ENCODE results near the gene GINS3.
"Not testable (repeated sequence)": the region's sequence is repeated elsewhere in the genome, so short reads cannot be mapped to it uniquely, and the experiment has no call there.

The GINS3 gene

GRCh38 chr16:58415961-58416360, 23.7 kb downstream of the GINS3 start:
- H3K27me3 ChIP-seq (replicated peaks; ENCODE audit: control insufficient read depth, insufficient read depth, low read length); H3K4me3 ChIP-seq (ENCODE audit: low read length); H3K9me3 ChIP-seq (ENCODE audit: control insufficient read depth, low read length); DNase-seq (ENCODE audit: low read depth); H3K36me3 ChIP-seq (ENCODE audit: control insufficient read depth, insufficient read depth, low read length, severe bottlenecking); H3K9ac ChIP-seq (ENCODE audit: low read length): not testable (repeated sequence)
- H3K4me1 ChIP-seq (ENCODE audit: control insufficient read depth, insufficient read depth, low read length), result peaks cover 17% of the 10 kb centered on the region

- Histone ChIP-seq H3K4me1 (ENCODE audit: control insufficient read depth, insufficient read depth, low read length) (peaks cover 25% of the 10 kb centered on the region), H3K9ac (ENCODE audit: low read length) (peak overlapping the region; percentile 10), H3K27me3 (replicated peaks; ENCODE audit: control insufficient read depth, insufficient read depth, low read length) (no peaks in the 10 kb centered on the region), H3K4me3 (ENCODE audit: low read length) (no peak overlapping the region), H3K9me3 (ENCODE audit: control insufficient read depth, low read length) (no peaks in the 10 kb centered on the region), H3K36me3 (ENCODE audit: control insufficient read depth, insufficient read depth, low read length, severe bottlenecking) (no peaks in the 10 kb centered on the region)
- DNase-seq (ENCODE audit: low read depth), result no peak
These were observed 24.8 kb downstream of the GINS3 start for GRCh38 chr16:58417035-58417434.

GRCh38 chr16:58417600-58417999, 25.3 kb downstream of the GINS3 start:
- no peaks in the 10 kb centered on the region for H3K27me3 ChIP-seq (replicated peaks; ENCODE audit: control insufficient read depth, insufficient read depth, low read length)
- no peaks in the 10 kb centered on the region for H3K9me3 ChIP-seq (ENCODE audit: control insufficient read depth, low read length)
- no peak overlapping the region for H3K4me3 ChIP-seq (ENCODE audit: low read length)
- peaks cover 25% of the 10 kb centered on the region for H3K4me1 ChIP-seq (ENCODE audit: control insufficient read depth, insufficient read depth, low read length)
- no peak overlapping the region for H3K9ac ChIP-seq (ENCODE audit: low read length)
- H3K36me3 ChIP-seq (ENCODE audit: control insufficient read depth, insufficient read depth, low read length, severe bottlenecking), result no peaks in the 10 kb centered on the region
- no peak for DNase-seq (ENCODE audit: low read depth)

GRCh38 chr16:58418026-58418425, 25.8 kb downstream of the GINS3 start:
- H3K27me3 ChIP-seq (replicated peaks; ENCODE audit: control insufficient read depth, insufficient read depth, low read length), result no peaks in the 10 kb centered on the region
- no peaks in the 10 kb centered on the region for H3K36me3 ChIP-seq (ENCODE audit: control insufficient read depth, insufficient read depth, low read length, severe bottlenecking)
- H3K9me3 ChIP-seq (ENCODE audit: control insufficient read depth, low read length), result no peaks in the 10 kb centered on the region
- no peak for DNase-seq (ENCODE audit: low read depth)
- H3K4me3 ChIP-seq (ENCODE audit: low read length), result no peak overlapping the region
- peaks cover 25% of the 10 kb centered on the region for H3K4me1 ChIP-seq (ENCODE audit: control insufficient read depth, insufficient read depth, low read length)
- H3K9ac ChIP-seq (ENCODE audit: low read length), result peak overlapping the region; percentile 6

- no peak overlapping the region for H3K4me3 ChIP-seq (ENCODE audit: low read length)
- peak; percentile 39 for DNase-seq (ENCODE audit: low read depth)
- no peaks in the 10 kb centered on the region for H3K9me3 ChIP-seq (ENCODE audit: control insufficient read depth, low read length)
- no peaks in the 10 kb centered on the region for H3K36me3 ChIP-seq (ENCODE audit: control insufficient read depth, insufficient read depth, low read length, severe bottlenecking)
- peaks cover 25% of the 10 kb centered on the region for H3K4me1 ChIP-seq (ENCODE audit: control insufficient read depth, insufficient read depth, low read length)
- H3K27me3 ChIP-seq (replicated peaks; ENCODE audit: control insufficient read depth, insufficient read depth, low read length), result no peaks in the 10 kb centered on the region
- H3K9ac ChIP-seq (ENCODE audit: low read length), result no peak overlapping the region
These were observed 26.3 kb downstream of the GINS3 start for GRCh38 chr16:58418601-58419000.

- no peaks in the 10 kb centered on the region for H3K27me3 ChIP-seq (replicated peaks; ENCODE audit: control insufficient read depth, insufficient read depth, low read length)
- H3K4me3 ChIP-seq (ENCODE audit: low read length), result no peak overlapping the region
- H3K9ac ChIP-seq (ENCODE audit: low read length), result no peak overlapping the region
- no peaks in the 10 kb centered on the region for H3K9me3 ChIP-seq (ENCODE audit: control insufficient read depth, low read length)
- H3K36me3 ChIP-seq (ENCODE audit: control insufficient read depth, insufficient read depth, low read length, severe bottlenecking), result no peaks in the 10 kb centered on the region
- peaks cover 25% of the 10 kb centered on the region for H3K4me1 ChIP-seq (ENCODE audit: control insufficient read depth, insufficient read depth, low read length)
- no peak for DNase-seq (ENCODE audit: low read depth)
These were observed 27.1 kb downstream of the GINS3 start for GRCh38 chr16:58419241-58419990.

GRCh38 chr16:58421059-58421458, 28.8 kb downstream of the GINS3 start:
- H3K4me3 ChIP-seq (ENCODE audit: low read length), result no peak overlapping the region
- no peaks in the 10 kb centered on the region for H3K9me3 ChIP-seq (ENCODE audit: control insufficient read depth, low read length)
- DNase-seq (ENCODE audit: low read depth), result no peak
- no peaks in the 10 kb centered on the region for H3K36me3 ChIP-seq (ENCODE audit: control insufficient read depth, insufficient read depth, low read length, severe bottlenecking)
- H3K27me3 ChIP-seq (replicated peaks; ENCODE audit: control insufficient read depth, insufficient read depth, low read length), result peaks cover 10% of the 10 kb centered on the region
- H3K4me1 ChIP-seq (ENCODE audit: control insufficient read depth, insufficient read depth, low read length), result peaks cover 25% of the 10 kb centered on the region
- no peak overlapping the region for H3K9ac ChIP-seq (ENCODE audit: low read length)

- DNase-seq (ENCODE audit: low read depth), result no peak
- H3K9ac ChIP-seq (ENCODE audit: low read length), result no peak overlapping the region
- H3K36me3 ChIP-seq (ENCODE audit: control insufficient read depth, insufficient read depth, low read length, severe bottlenecking), result no peaks in the 10 kb centered on the region
- peaks cover 25% of the 10 kb centered on the region for H3K4me1 ChIP-seq (ENCODE audit: control insufficient read depth, insufficient read depth, low read length)
- no peak overlapping the region for H3K4me3 ChIP-seq (ENCODE audit: low read length)
- peaks cover 13% of the 10 kb centered on the region for H3K27me3 ChIP-seq (replicated peaks; ENCODE audit: control insufficient read depth, insufficient read depth, low read length)
- H3K9me3 ChIP-seq (ENCODE audit: control insufficient read depth, low read length), result no peaks in the 10 kb centered on the region
These were observed 29.3 kb downstream of the GINS3 start for GRCh38 chr16:58421529-58421928.

GRCh38 chr16:58422809-58423208, 30.5 kb downstream of the GINS3 start:
- no peak overlapping the region for H3K4me3 ChIP-seq (ENCODE audit: low read length)
- no peak overlapping the region for H3K9ac ChIP-seq (ENCODE audit: low read length)
- peaks cover 13% of the 10 kb centered on the region for H3K27me3 ChIP-seq (replicated peaks; ENCODE audit: control insufficient read depth, insufficient read depth, low read length)
- peaks cover 18% of the 10 kb centered on the region for H3K4me1 ChIP-seq (ENCODE audit: control insufficient read depth, insufficient read depth, low read length)
- no peaks in the 10 kb centered on the region for H3K36me3 ChIP-seq (ENCODE audit: control insufficient read depth, insufficient read depth, low read length, severe bottlenecking)
- no peak for DNase-seq (ENCODE audit: low read depth)
- H3K9me3 ChIP-seq (ENCODE audit: control insufficient read depth, low read length), result no peaks in the 10 kb centered on the region

GRCh38 chr16:58425245-58425644, 33.0 kb downstream of the GINS3 start:
- Histone ChIP-seq H3K9ac (ENCODE audit: low read length) (no peak overlapping the region), H3K4me1 (ENCODE audit: control insufficient read depth, insufficient read depth, low read length) (peaks cover 8% of the 10 kb centered on the region), H3K9me3 (ENCODE audit: control insufficient read depth, low read length) (no peaks in the 10 kb centered on the region), H3K27me3 (replicated peaks; ENCODE audit: control insufficient read depth, insufficient read depth, low read length) (peaks cover 18% of the 10 kb centered on the region), H3K36me3 (ENCODE audit: control insufficient read depth, insufficient read depth, low read length, severe bottlenecking) (no peaks in the 10 kb centered on the region), H3K4me3 (ENCODE audit: low read length) (no peak overlapping the region)
- no peak for DNase-seq (ENCODE audit: low read depth)

- H3K9me3 ChIP-seq (ENCODE audit: control insufficient read depth, low read length), result no peaks in the 10 kb centered on the region
- no peaks in the 10 kb centered on the region for H3K36me3 ChIP-seq (ENCODE audit: control insufficient read depth, insufficient read depth, low read length, severe bottlenecking)
- H3K4me1 ChIP-seq (ENCODE audit: control insufficient read depth, insufficient read depth, low read length), result peaks cover 8% of the 10 kb centered on the region
- H3K27me3 ChIP-seq (replicated peaks; ENCODE audit: control insufficient read depth, insufficient read depth, low read length), result peaks cover 18% of the 10 kb centered on the region
- H3K4me3 ChIP-seq (ENCODE audit: low read length), result no peak overlapping the region
- no peak overlapping the region for H3K9ac ChIP-seq (ENCODE audit: low read length)
- DNase-seq (ENCODE audit: low read depth), result no peak
These were observed 33.7 kb downstream of the GINS3 start for GRCh38 chr16:58425756-58426494.
